ENCODE data around the gene ZNF692.

DNA sequence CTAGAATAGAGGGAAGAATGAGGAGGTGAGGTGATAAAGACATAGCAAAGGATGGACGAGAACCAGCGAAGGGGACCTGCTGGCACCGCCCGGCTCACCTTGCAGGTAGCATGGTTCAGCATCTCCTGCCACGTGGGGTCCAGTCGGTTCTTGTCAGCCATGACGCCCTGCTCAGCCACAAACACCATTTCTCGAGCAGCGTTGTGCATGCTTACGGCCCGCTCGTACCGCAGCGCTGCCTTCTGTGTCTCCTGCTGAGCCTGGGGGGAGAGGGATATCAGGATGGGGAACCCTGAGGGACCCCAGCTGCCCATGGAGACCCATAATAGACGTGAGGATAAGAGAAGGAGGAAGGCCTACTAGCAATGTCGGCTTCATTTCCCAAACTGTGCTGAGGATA is 44.5 kb downstream of the ZNF692 start:
- TF ChIP-seq POLR2A (IDR thresholded peaks at IDR 0.05) (no peak), CTCF (IDR thresholded peaks at IDR 0.05) (no peak)

All from breast epithelium (tissue), 3 donors.